G401 (cell line): Measurements from ENCODE around the gene HSD17B4. TPM values are rescaled to one million over a fixed set of nuclear protein-coding genes. Genes with fewer than 3 reads are reported as not detected.
"Not testable (repeated sequence)": the region's sequence is repeated elsewhere in the genome, so short reads cannot be mapped to it uniquely, and the experiment has no call there.

Source experiments
- DNase-seq: peaks from one replicate; pipeline ENCODE4 v3.0.0-alpha.2; 2015; ENCODE audit warnings: low spot score
- in situ Hi-C: cut with HindIII; loops from 2 replicates; pipeline ENCODE4 v1.10.0; 2016; ENCODE audit warnings: low sequenced_read_pairs, mixed read lengths
- total RNA-seq: library from RNA; depleted of rRNA; stranded (reverse); fragments of >200 nt; shearing (Covaris generic); gene quantifications from 2 replicates; pipeline ENCODE4 v1.2.3, GENCODE V29; 2014

The HSD17B4 gene
- total RNA-seq, 1 experiment from 2014 or later = 175 TPM

- in situ Hi-C loops = no loop called here
- no peak for DNase-seq
Observed at GRCh38 chr5:119470105-119470763, 17.9 kb downstream of the HSD17B4 start.

GRCh38 chr5:119470851-119471451 is 18.7 kb downstream of the HSD17B4 start:
- DNase-seq = peak; percentile 12
- in situ Hi-C loops = no loop called here

- no peak for DNase-seq
- in situ Hi-C loops = no loop called here
Observed at GRCh38 chr5:119473241-119473640, 20.9 kb downstream of the HSD17B4 start.

GRCh38 chr5:119476341-119476740 is 24.0 kb downstream of the HSD17B4 start:
- no peak for DNase-seq
- in situ Hi-C loops = no loop called here

GRCh38 chr5:119478781-119479180 is 26.5 kb downstream of the HSD17B4 start:
- no peak for DNase-seq
- in situ Hi-C loops = no loop called here

- DNase-seq = not testable (repeated sequence)
Observed at GRCh38 chr5:119480629-119481028, 28.3 kb downstream of the HSD17B4 start.

GRCh38 chr5:119483155-119483554 is 30.9 kb downstream of the HSD17B4 start:
- no peak for DNase-seq
- in situ Hi-C loops = no loop called here

More at GRCh38 chr5:119480629-119481028, 28.3 kb downstream of the HSD17B4 start:
- in situ Hi-C loops = not testable (repeated sequence)

GRCh38 chr5:119484884-119485283 is 32.6 kb downstream of the HSD17B4 start:
- no peak for DNase-seq
- in situ Hi-C loops = no loop called here

- in situ Hi-C loops = no loop called here
- no peak for DNase-seq
Observed at GRCh38 chr5:119501671-119502179, 49.4 kb downstream of the HSD17B4 start.

- in situ Hi-C loops, DNase-seq: not testable (repeated sequence)
Observed at GRCh38 chr5:119503939-119504338, 51.6 kb downstream of the HSD17B4 start.

GRCh38 chr5:119512277-119512676 is 60.0 kb downstream of the HSD17B4 start:
- no peak for DNase-seq

GRCh38 chr5:119515192-119515591 is 62.9 kb downstream of the HSD17B4 start:
- no peak for DNase-seq
- in situ Hi-C loops = no loop called here

More at GRCh38 chr5:119512277-119512676, 60.0 kb downstream of the HSD17B4 start:
- in situ Hi-C loops = no loop called here

- in situ Hi-C loops = not testable (repeated sequence)
Observed at GRCh38 chr5:119517115-119517514, 64.8 kb downstream of the HSD17B4 start.

GRCh38 chr5:119521232-119521631 is 68.9 kb downstream of the HSD17B4 start:
- in situ Hi-C loops = no loop called here
- DNase-seq = no peak

More at GRCh38 chr5:119517115-119517514, 64.8 kb downstream of the HSD17B4 start:
- DNase-seq = not testable (repeated sequence)

GRCh38 chr5:119522841-119523240 is 70.5 kb downstream of the HSD17B4 start:
- DNase-seq = no peak
- in situ Hi-C loops = no loop called here

GRCh38 chr5:119524485-119524884 is 72.2 kb downstream of the HSD17B4 start:
- in situ Hi-C loops = no loop called here
- DNase-seq = no peak

- in situ Hi-C loops = no loop called here
- DNase-seq = no peak
Observed at GRCh38 chr5:119527351-119527750, 75.1 kb downstream of the HSD17B4 start.

- in situ Hi-C loops = no loop called here
Observed at GRCh38 chr5:119529811-119530210, 77.5 kb downstream of the HSD17B4 start.

GRCh38 chr5:119532637-119533036 is 80.3 kb downstream of the HSD17B4 start:
- in situ Hi-C loops = no loop called here

More at GRCh38 chr5:119529811-119530210, 77.5 kb downstream of the HSD17B4 start:
- DNase-seq = no peak

GRCh38 chr5:119537704-119538103 is 85.4 kb downstream of the HSD17B4 start:
- in situ Hi-C loops = no loop called here
- no peak for DNase-seq

More at GRCh38 chr5:119532637-119533036, 80.3 kb downstream of the HSD17B4 start:
- no peak for DNase-seq
